Coronary artery (tissue), 2 donors: ENCODE data around the gene PCNA.

Source experiments
- DNase-seq: peaks from one replicate; pipeline ENCODE4 v3.0.0-alpha.2; 2017; ENCODE audit warnings: low spot score
- H3K27ac ChIP-seq, 2 donors: fragments of 200-600 bp; sonication (generic); one replicate each; pipeline ENCODE4 v1.5.1; 2016 to 2019
- H3K4me3 ChIP-seq: fragments of 200-600 bp; sonication (generic); 2 replicates; pipeline ENCODE4 v1.5.1; 2016; ENCODE audit warnings: mild to moderate bottlenecking, moderate library complexity
- CTCF ChIP-seq: fragments of 200-600 bp; sonication (generic); IDR thresholded peaks from one replicate; pipeline ENCODE4 v1.5.1; 2019; ENCODE audit warnings: antibody characterized with exemption

The PCNA gene

GRCh38 chr20:5067877-5068645 is 51.7 kb downstream of the PCNA start:
- DNase-seq, result no peak
- Histone ChIP-seq H3K4me3 (no peak overlapping the region), H3K27ac (no peak overlapping the region)
- no peak for TF ChIP-seq CTCF

GRCh38 chr20:5065879-5066383 is 53.8 kb downstream of the PCNA start:
- no peak for TF ChIP-seq CTCF
- Histone ChIP-seq H3K4me3 (no peak overlapping the region), H3K27ac (peak overlapping the region; percentile 72 to 85)
- peak; percentile 89 for DNase-seq

GRCh38 chr20:5065166-5065878 is 54.4 kb downstream of the PCNA start:
- DNase-seq, result peak; percentile 76
- TF ChIP-seq CTCF, result no peak
- Histone ChIP-seq H3K4me3 (no peak overlapping the region), H3K27ac (peak overlapping the region; percentile 72 to 85)
